Measurements from ENCODE around the gene ABLIM2.

GRCh38 chr4:8176547-8177399, 18.2 kb upstream of the ABLIM2 start:
- TF ChIP-seq PATZ1 (CRISPR knock-in tag; IDR thresholded peaks at IDR 0.05; ENCODE audit: borderline replicate concordance), result no peak
- TF ChIP-seq TSHZ2 (CRISPR knock-in tag; IDR thresholded peaks at IDR 0.05), result no peak

All from SK-N-SH treated with all-trans-retinoic acid at 6 μM for 48 hours (cell line).